ENCODE results near the gene CEACAM16.
"Not testable (repeated sequence)": the region's sequence is repeated elsewhere in the genome, so short reads cannot be mapped to it uniquely, and the experiment has no call there.

CEACAM16 gene

GRCh38 chr19:44712864-44713515 is 14.0 kb downstream of the CEACAM16 start:
- TF ChIP-seq CTCF (IDR thresholded peaks at IDR 0.05; ENCODE audit: control extremely low read depth, extremely low read depth, low read depth, missing control alignments), result no peak
- ChIA-PET POLR2A (no interaction called here), CTCF (interaction anchor here (0.8 to 4.9 kb wide), 11 partner anchors 10 to 133 kb away, joined by 3 to 49 read pairs (median 4); partner anchors contain the start of gene NECTIN2)
- no peak for DNase-seq (ENCODE audit: extremely low spot score)

- ChIA-PET CTCF (interaction anchor here (0.9 to 4.9 kb wide), 4 partner anchors 9 to 56 kb away, joined by 3 to 49 read pairs (median 7); no protein-coding TSS in a partner anchor), POLR2A (no interaction called here)
- no peak for TF ChIP-seq CTCF (IDR thresholded peaks at IDR 0.05; ENCODE audit: control extremely low read depth, extremely low read depth, low read depth, missing control alignments)
- no peak for DNase-seq (ENCODE audit: extremely low spot score)
Observed at GRCh38 chr19:44714597-44715169, 15.7 kb downstream of the CEACAM16 start.

- CTCF ChIA-PET, result interaction anchor here (1.0 to 18.1 kb wide), 3 partner anchors 8 to 55 kb away, joined by 3 to 513 read pairs (median 126); partner anchors contain the start of gene CBLC
- no peak for DNase-seq (ENCODE audit: extremely low spot score)
- POLR2A ChIA-PET, result interaction anchor here (0.7 kb wide), 1 partner anchor 25 kb away, joined by 4 read pairs; no protein-coding TSS in a partner anchor
- no peak for TF ChIP-seq CTCF (IDR thresholded peaks at IDR 0.05; ENCODE audit: control extremely low read depth, extremely low read depth, low read depth, missing control alignments)
Observed at GRCh38 chr19:44717603-44718002, 18.7 kb downstream of the CEACAM16 start.

- POLR2A ChIA-PET, result no interaction called here
- DNase-seq (ENCODE audit: extremely low spot score), result no peak
- CTCF ChIA-PET, result interaction anchor here (1.0 to 18.1 kb wide), 3 partner anchors 9 to 54 kb away, joined by 3 to 513 read pairs (median 126); partner anchors contain the start of gene CBLC
- TF ChIP-seq CTCF (IDR thresholded peaks at IDR 0.05; ENCODE audit: control extremely low read depth, extremely low read depth, low read depth, missing control alignments), result no peak
Observed at GRCh38 chr19:44718441-44719261, 19.7 kb downstream of the CEACAM16 start.

GRCh38 chr19:44719262-44719701 is 20.3 kb downstream of the CEACAM16 start:
- ChIA-PET POLR2A (no interaction called here), CTCF (interaction anchor here (10.2 to 18.1 kb wide), 2 partner anchors 29 to 53 kb away, joined by 126 to 513 read pairs; partner anchors contain the start of gene CBLC)
- no peak for TF ChIP-seq CTCF (IDR thresholded peaks at IDR 0.05; ENCODE audit: control extremely low read depth, extremely low read depth, low read depth, missing control alignments)
- DNase-seq (ENCODE audit: extremely low spot score), result no peak

GRCh38 chr19:44720396-44720795 is 21.4 kb downstream of the CEACAM16 start:
- DNase-seq (ENCODE audit: extremely low spot score); POLR2A ChIA-PET: not testable (repeated sequence)
- CTCF ChIA-PET, result interaction anchor here (0.7 to 18.1 kb wide), 3 partner anchors 30 to 63 kb away, joined by 3 to 513 read pairs (median 126); partner anchors contain the start of gene CBLC
